Measurements from ENCODE around the gene ABL1. TPM values are rescaled to one million over a fixed set of nuclear protein-coding genes. Genes with fewer than 3 reads are reported as not detected.

The ABL1 gene
- total RNA-seq, 2 donors from 2014 or later: 28.1 to 45.2 TPM

DNA sequence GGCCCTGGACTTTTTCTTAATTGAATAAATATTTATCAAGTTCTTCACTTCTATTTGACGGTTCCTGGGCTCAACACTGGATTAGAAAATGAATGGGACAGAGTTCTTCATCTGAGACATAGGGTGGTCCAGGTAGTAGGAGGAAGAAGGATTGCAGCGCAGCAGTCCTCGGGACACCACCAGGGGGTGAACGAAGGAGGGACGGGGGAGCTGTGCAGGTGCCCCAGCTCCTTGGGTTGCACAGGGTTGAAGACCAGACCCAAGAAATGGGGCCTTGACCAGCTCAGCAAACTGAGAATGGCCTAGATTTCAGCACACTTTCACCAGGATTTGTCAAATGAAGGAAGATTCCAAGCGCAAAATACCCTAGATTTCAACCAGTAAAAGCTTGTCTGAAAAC lies 29.5 kb downstream of the ABL1 start:
- peaks cover 0 to 4% of the 10 kb centered on the region in 2 donors for H3K4me1 Mint-ChIP-seq (ENCODE audit: low read depth in 2 of 2)
- no peak overlapping the region for H3K27ac Mint-ChIP-seq
- DNase-seq (ENCODE audit: low spot score) (no peak), ATAC-seq (no peak)
- H3K27me3 Mint-ChIP-seq: no peaks in the 10 kb centered on the region
- no peaks in the 10 kb centered on the region for H3K36me3 Mint-ChIP-seq
- H3K9me3 Mint-ChIP-seq: no peaks in the 10 kb centered on the region
- H3K4me3 Mint-ChIP-seq: no peak overlapping the region

DNA sequence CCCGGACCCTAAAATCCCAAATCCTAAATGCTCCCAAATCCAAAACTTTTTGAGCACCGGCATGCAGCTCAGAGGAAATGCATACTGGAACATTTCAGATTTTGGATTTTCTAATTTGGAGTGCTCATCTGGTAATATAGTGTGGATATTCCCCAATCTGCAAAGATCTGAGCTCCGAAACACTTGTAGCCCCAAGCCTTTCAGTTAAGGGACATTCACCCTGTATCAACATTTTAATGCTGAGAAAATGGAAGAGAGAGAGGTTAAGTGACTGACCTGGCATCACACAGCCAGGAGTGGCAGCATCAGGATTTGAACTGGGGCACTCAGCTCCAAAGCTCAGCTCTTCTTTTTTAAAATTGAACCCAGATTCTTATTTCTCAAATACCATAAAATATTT lies 30.9 kb downstream of the ABL1 start:
- Mint-ChIP-seq H3K4me1 (ENCODE audit: low read depth in 2 of 2) (peaks cover 0 to 4% of the 10 kb centered on the region in 2 donors), H3K9me3 (no peaks in the 10 kb centered on the region), H3K27me3 (no peaks in the 10 kb centered on the region), H3K36me3 (no peaks in the 10 kb centered on the region), H3K4me3 (no peak overlapping the region), H3K27ac (no peak overlapping the region)
- ATAC-seq (no peak), DNase-seq (ENCODE audit: low spot score) (no peak)

DNA sequence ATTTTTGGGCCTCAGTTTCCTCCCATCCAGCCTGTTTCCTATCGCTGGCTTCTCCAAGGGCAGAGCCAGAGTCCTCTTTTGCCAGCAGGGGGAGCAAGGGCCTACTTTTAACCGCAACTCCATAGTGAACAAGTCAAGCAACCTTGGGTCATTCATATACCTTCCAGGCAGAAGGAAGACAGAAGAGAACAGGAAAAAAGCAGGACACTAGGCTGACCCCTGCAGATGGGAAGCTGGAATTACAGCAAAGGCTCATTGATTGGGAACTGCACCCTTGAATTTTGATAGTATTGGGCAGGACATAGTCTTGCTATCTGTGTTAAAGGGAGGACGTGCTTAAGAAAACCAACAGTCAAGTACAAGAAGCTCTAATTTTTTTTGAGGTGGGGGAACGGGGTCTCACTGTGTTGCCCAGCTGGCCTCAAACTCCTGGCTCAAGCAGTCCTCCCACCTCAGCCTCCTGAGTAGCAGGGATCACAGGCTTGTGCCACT lies 31.5 kb downstream of the ABL1 start:
- Mint-ChIP-seq H3K27me3 (no peaks in the 10 kb centered on the region), H3K4me1 (ENCODE audit: low read depth in 2 of 2) (peaks cover 0 to 7% of the 10 kb centered on the region in 2 donors), H3K9me3 (no peaks in the 10 kb centered on the region), H3K4me3 (no peak overlapping the region), H3K27ac (no peak overlapping the region), H3K36me3 (no peaks in the 10 kb centered on the region)
- DNase-seq (ENCODE audit: low spot score) (no peak), ATAC-seq (peak in 1 of 2 donors; percentile 56)

DNA sequence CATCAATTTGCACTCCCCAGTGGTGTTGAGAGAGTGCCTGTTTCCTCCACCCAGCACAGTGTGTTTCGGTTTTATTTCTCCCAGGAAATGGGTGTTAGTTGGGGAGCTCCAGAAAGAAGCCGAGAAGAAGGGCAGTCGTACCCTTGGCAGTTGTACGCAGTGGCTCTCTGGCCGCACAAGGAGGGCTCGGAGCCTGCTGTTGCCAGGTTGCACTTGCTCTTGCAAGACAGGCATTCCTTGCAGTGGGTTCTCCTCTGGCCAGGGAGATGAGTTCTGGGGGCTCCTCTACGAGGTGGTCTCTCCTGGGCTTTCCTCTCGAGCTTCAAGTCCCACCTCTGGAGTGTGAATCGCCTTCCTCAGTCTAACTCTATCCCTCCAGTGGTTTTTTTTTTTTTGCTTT lies 32.5 kb downstream of the ABL1 start:
- Mint-ChIP-seq H3K9me3 (no peaks in the 10 kb centered on the region), H3K4me1 (ENCODE audit: low read depth in 2 of 2) (peaks cover 0 to 7% of the 10 kb centered on the region in 2 donors), H3K27ac (no peak overlapping the region), H3K36me3 (no peaks in the 10 kb centered on the region), H3K4me3 (no peak overlapping the region), H3K27me3 (no peaks in the 10 kb centered on the region)
- ATAC-seq (no peak), DNase-seq (ENCODE audit: low spot score) (no peak)

DNA sequence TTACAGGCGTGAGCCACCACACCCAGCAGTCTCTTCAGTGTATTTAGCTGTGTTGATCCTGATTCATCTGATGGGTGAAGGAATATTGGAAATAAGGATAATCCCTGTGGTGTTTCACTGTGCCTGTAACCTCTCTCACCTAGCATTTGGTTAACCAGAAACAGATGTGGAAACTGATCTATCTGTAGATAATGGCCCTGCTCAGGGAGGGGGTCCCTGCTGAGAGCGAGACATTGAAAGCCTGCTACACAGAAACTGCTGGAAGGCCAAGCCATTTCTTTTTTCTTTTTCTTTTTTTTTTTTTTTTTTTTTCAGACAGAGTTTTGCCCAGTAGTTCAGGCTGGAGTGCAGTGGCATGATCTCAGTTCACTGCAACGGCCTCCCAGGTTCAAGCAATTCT lies 33.2 kb downstream of the ABL1 start:
- no peak overlapping the region for H3K27ac Mint-ChIP-seq
- ATAC-seq (no peak), DNase-seq (ENCODE audit: low spot score) (no peak)
- no peaks in the 10 kb centered on the region for H3K9me3 Mint-ChIP-seq
- H3K4me3 Mint-ChIP-seq: no peak overlapping the region
- H3K36me3 Mint-ChIP-seq: peaks cover under 1% of the 10 kb centered on the region
- H3K27me3 Mint-ChIP-seq: no peaks in the 10 kb centered on the region
- peaks cover 0 to 7% of the 10 kb centered on the region in 2 donors for H3K4me1 Mint-ChIP-seq (ENCODE audit: low read depth in 2 of 2)

DNA sequence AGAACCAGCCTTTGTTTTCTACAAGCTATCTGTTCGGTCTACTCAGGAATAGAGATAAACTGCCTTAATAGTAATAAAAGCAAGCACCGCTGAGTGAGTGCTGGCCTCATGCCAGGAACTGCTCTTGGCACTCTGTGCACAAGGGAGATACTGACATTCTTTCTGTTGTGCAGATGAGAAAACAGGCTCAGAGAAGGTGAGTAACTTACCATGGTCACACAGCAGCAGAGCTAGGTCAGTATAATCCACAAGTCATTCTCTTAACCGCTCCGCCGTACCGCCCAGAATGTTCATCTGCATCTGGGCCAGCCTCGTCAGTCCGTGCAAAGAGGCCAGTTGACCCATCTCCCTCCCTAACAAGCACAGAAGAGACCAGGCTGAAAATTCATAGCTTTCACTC lies 34.2 kb downstream of the ABL1 start:
- Mint-ChIP-seq H3K27ac (no peak overlapping the region), H3K4me1 (ENCODE audit: low read depth in 2 of 2) (peaks cover 0 to 7% of the 10 kb centered on the region in 2 donors), H3K4me3 (no peak overlapping the region), H3K27me3 (no peaks in the 10 kb centered on the region), H3K9me3 (no peaks in the 10 kb centered on the region), H3K36me3 (peaks cover 6% of the 10 kb centered on the region)
- no peak for DNase-seq (ENCODE audit: low spot score)
- ATAC-seq: no peak

DNA sequence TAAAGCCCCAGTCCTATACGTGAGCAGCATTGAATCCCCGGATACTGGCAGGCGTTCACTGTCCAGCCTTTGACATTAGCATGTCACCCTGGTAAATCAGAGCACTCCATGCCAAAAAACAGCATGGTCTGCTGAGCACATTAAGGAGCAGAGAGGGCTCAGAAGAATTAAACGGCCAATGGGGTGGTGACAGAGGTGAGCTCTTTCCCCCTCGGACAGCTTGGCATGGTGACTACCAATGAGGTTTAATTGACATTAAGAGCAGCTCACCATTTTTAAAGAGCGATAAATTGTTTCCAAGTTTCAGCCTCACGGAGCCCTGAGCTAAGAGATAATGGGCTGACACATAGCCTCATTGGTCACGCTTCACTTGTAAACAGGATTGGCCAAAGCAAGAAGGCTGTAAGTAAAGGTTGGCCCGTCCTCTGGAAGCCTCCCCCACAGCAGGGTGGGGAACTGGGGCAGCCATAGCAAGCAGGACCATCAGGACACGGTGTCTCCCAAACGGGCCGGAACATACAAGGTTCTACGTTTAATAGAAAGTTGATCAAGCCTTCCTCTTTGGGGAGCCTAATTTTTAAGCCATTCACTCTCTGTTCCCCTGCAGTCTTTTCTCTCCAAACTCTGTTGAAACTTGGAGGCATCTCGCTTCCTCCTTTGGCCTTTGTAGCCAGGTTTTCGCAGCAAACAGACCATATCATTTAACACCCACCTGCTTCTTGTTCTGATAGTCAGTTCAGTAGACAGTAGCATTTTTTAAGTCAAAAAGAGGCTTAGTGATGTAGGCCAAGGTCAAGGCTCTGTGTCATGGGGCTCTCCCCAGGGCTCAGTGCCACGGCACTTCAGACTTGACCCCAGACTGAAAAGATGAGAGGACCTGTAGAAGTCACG lies 35.7 kb downstream of the ABL1 start:
- Mint-ChIP-seq H3K9me3 (no peaks in the 10 kb centered on the region), H3K4me3 (no peak overlapping the region), H3K27ac (no peak overlapping the region), H3K36me3 (peaks cover 6% of the 10 kb centered on the region), H3K27me3 (no peaks in the 10 kb centered on the region), H3K4me1 (ENCODE audit: low read depth in 2 of 2) (peaks cover 0 to 7% of the 10 kb centered on the region in 2 donors)
- ATAC-seq: peak in 1 of 2 donors; percentile 38
- DNase-seq (ENCODE audit: low spot score): no peak

DNA sequence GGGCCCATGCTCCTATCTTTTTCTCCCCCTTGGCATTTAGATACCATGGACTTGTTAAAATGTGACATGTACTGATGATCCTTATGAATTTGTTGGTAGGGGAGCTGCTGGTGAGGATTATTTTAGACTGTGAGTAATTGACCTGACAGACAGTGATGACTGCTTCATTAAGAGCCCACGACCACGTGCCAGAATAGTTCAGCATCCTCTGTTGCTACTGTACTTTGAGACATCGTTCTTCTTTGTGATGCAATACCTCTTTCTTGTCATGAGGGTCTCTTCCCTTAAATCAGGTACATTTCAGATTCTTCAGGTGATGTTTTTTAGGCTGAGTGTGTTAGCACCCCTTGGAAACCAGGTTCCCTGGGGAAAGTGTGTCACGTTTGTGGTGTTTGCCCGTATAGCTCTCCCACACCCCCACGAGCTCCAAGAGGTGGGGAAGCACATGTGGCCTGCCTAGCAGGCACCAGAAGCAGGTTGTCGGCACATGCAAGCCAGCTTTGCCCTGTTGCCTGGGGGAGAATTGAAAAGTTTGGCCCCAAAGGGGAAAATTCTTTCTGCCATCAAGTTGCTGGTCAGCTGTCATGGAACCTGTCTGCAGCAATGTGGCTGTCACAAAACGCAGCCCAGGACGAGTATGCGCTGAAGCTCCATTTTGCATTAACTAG lies 36.5 kb downstream of the ABL1 start:
- H3K4me1 Mint-ChIP-seq (ENCODE audit: low read depth in 2 of 2): peaks cover 0 to 4% of the 10 kb centered on the region in 2 donors
- peak in 1 of 2 donors; percentile 52 for ATAC-seq
- DNase-seq (ENCODE audit: low spot score): no peak
- H3K4me3 Mint-ChIP-seq: no peak overlapping the region
- H3K9me3 Mint-ChIP-seq: no peaks in the 10 kb centered on the region
- peaks cover 6% of the 10 kb centered on the region for H3K36me3 Mint-ChIP-seq
- no peaks in the 10 kb centered on the region for H3K27me3 Mint-ChIP-seq
- H3K27ac Mint-ChIP-seq: no peak overlapping the region

DNA sequence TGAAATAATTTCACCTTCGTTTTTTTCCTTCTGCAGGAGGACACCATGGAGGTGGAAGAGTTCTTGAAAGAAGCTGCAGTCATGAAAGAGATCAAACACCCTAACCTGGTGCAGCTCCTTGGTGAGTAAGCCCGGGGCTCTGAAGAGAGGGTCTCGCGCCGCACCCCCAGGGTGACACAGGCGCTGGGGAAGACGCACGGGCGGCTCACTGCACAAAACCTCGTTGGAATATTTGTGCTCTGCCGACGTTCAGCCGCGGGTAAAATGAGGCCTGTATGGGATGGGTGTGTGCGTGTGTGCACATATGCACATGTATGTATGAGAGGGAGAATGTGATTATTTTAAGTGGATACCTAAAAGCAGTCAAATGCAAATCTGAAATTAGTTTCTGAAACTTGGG lies 37.0 kb downstream of the ABL1 start:
- Mint-ChIP-seq H3K36me3 (peaks cover 6% of the 10 kb centered on the region), H3K9me3 (no peaks in the 10 kb centered on the region), H3K4me1 (ENCODE audit: low read depth in 2 of 2) (peaks cover 0 to 3% of the 10 kb centered on the region in 2 donors), H3K4me3 (no peak overlapping the region), H3K27me3 (no peaks in the 10 kb centered on the region), H3K27ac (no peak overlapping the region)
- no peak for ATAC-seq
- no peak for DNase-seq (ENCODE audit: low spot score)

DNA sequence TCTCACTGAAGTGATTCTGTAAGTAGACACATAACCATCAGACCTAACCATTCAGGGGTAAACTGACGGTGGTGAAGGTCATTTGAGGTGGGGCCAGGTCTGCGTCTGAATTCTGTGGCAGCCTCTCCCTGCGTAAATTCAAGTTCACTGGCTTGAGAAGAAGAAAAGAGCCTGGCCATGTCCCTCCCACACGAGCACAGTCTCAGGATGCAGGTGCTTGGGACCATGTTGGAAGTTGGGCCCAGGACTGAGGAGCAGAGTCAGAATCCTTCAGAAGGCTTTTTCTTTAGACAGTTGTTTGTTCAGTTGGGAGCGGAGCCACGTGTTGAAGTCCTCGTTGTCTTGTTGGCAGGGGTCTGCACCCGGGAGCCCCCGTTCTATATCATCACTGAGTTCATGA lies 37.5 kb downstream of the ABL1 start:
- no peak overlapping the region for H3K27ac Mint-ChIP-seq
- peaks cover 0 to 3% of the 10 kb centered on the region in 2 donors for H3K4me1 Mint-ChIP-seq (ENCODE audit: low read depth in 2 of 2)
- no peaks in the 10 kb centered on the region for H3K27me3 Mint-ChIP-seq
- no peak for ATAC-seq
- no peaks in the 10 kb centered on the region for H3K9me3 Mint-ChIP-seq
- peaks cover 6% of the 10 kb centered on the region for H3K36me3 Mint-ChIP-seq
- DNase-seq (ENCODE audit: low spot score): no peak
- H3K4me3 Mint-ChIP-seq: no peak overlapping the region

DNA sequence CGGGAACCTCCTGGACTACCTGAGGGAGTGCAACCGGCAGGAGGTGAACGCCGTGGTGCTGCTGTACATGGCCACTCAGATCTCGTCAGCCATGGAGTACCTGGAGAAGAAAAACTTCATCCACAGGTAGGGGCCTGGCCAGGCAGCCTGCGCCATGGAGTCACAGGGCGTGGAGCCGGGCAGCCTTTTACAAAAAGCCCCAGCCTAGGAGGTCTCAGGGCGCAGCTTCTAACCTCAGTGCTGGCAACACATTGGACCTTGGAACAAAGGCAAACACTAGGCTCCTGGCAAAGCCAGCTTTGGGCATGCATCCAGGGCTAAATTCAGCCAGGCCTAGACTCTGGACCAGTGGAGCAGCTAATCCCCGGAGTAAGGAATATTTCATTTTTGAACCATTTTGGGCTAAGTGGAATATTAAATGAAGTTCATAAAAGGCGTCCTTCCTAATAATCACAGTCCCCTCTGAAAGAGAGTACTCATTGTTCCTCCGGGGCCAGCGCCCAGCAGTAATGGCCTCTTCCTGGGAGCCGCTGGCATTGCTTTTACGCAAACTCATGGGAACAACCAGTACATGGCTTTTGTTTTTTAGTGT lies 38.0 kb downstream of the ABL1 start:
- ATAC-seq (no peak), DNase-seq (ENCODE audit: low spot score) (no peak)
- H3K36me3 Mint-ChIP-seq: peaks cover 6% of the 10 kb centered on the region
- no peak overlapping the region for H3K27ac Mint-ChIP-seq
- no peak overlapping the region for H3K4me3 Mint-ChIP-seq
- peaks cover 0 to 3% of the 10 kb centered on the region in 2 donors for H3K4me1 Mint-ChIP-seq (ENCODE audit: low read depth in 2 of 2)
- no peaks in the 10 kb centered on the region for H3K27me3 Mint-ChIP-seq
- no peaks in the 10 kb centered on the region for H3K9me3 Mint-ChIP-seq

DNA sequence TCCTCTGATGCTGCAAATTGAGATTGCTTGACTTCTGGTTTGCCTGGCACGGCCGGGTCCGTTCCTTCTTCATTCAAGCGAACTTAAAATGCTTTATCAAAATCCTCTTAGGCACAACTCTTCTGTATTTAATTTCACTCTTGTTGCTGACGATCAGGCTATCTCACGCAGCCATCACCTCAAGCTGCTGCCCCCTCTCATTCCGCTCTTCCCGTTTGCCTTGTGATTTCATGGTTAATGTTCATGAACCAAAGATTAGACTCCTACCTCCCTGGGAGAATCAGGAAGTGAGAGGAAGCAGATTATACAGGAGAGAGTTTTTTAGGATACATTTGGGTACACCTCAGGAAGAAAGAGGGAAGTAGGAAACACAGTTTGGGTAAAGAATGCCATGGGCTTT lies 38.9 kb downstream of the ABL1 start:
- DNase-seq (ENCODE audit: low spot score) (no peak), ATAC-seq (no peak)
- no peaks in the 10 kb centered on the region for H3K27me3 Mint-ChIP-seq
- H3K27ac Mint-ChIP-seq: no peak overlapping the region
- H3K9me3 Mint-ChIP-seq: no peaks in the 10 kb centered on the region
- H3K4me1 Mint-ChIP-seq (ENCODE audit: low read depth in 2 of 2): peaks cover 0 to 3% of the 10 kb centered on the region in 2 donors
- H3K36me3 Mint-ChIP-seq: peaks cover 6% of the 10 kb centered on the region
- no peak overlapping the region for H3K4me3 Mint-ChIP-seq

DNA sequence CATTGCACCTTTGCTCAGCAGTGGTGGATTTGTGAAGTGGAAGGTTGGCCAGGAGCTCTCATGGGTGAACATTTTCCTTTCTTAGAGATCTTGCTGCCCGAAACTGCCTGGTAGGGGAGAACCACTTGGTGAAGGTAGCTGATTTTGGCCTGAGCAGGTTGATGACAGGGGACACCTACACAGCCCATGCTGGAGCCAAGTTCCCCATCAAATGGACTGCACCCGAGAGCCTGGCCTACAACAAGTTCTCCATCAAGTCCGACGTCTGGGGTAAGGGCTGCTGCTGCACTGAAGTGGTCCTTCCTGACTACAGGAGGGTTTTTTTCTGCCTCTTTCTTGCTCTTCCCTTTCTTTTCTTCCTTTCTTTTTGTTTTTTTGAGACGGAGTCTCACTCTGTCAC lies 39.7 kb downstream of the ABL1 start:
- Mint-ChIP-seq H3K9me3 (no peaks in the 10 kb centered on the region), H3K36me3 (peaks cover 11% of the 10 kb centered on the region)
- no peak for ATAC-seq

DNA sequence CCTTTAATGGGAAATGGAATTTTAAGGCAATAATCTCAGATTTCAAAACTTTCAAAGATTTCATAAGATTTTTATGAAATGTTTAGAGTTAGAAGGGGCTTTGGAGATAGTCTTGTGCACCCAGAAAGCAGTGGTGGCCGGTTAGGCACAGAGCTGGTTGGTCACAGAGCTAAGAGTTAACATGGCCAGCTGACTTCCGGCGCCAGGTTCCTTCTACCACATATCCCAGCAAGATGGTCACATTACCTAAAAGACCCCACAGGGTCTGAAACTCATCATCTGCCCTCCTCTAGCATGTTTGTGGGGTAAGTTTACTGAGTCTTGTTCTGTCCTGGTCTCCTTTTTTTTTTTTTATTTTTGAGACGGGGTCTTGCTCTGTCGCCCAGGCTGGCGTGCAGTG lies 42.2 kb downstream of the ABL1 start:
- Mint-ChIP-seq H3K4me1 (ENCODE audit: low read depth in 2 of 2) (no peaks in the 10 kb centered on the region), H3K27ac (no peak overlapping the region), H3K4me3 (no peak overlapping the region), H3K36me3 (peaks cover 11% of the 10 kb centered on the region), H3K27me3 (no peaks in the 10 kb centered on the region), H3K9me3 (no peaks in the 10 kb centered on the region)
- no peak for DNase-seq (ENCODE audit: low spot score)
- ATAC-seq: no peak

More for the DNA sequence above, 39.7 kb downstream of the ABL1 start:
- H3K4me3 Mint-ChIP-seq: no peak overlapping the region
- no peak overlapping the region for H3K27ac Mint-ChIP-seq
- no peaks in the 10 kb centered on the region for H3K27me3 Mint-ChIP-seq
- H3K4me1 Mint-ChIP-seq (ENCODE audit: low read depth in 2 of 2): peaks cover 0 to 3% of the 10 kb centered on the region in 2 donors
- DNase-seq (ENCODE audit: low spot score): no peak

Measured in natural killer cell treated with Interleukin-12 subunit alpha and Interleukin-12 subunit beta and Interleukin-15 and Interleukin-18, amount 100 ng/mL, for 72 hours (primary cell).